Urothelium cell line (cell line): ENCODE results near the gene AHDC1.
"Not testable (repeated sequence)": the region's sequence is repeated elsewhere in the genome, so short reads cannot be mapped to it uniquely, and the experiment has no call there.

Experiments
- DNase-seq: peaks from one replicate; pipeline ENCODE4 v3.0.0; 2011; ENCODE audit warnings: low spot score, mixed read lengths
- FAIRE-seq: peaks from 2 replicates; lab custom pipeline; 2011; peaks lifted over from hg19 to GRCh38; lab: Jason Lieb, UNC

The AHDC1 gene

GRCh38 chr1:27520651-27521050, 83.3 kb downstream of the AHDC1 start:
- DNase-seq (no peak), FAIRE-seq (no peak)

GRCh38 chr1:27519331-27520258, 84.3 kb downstream of the AHDC1 start:
- FAIRE-seq = no peak
- no peak for DNase-seq

GRCh38 chr1:27518808-27519207, 85.1 kb downstream of the AHDC1 start:
- DNase-seq = no peak
- FAIRE-seq = no peak

GRCh38 chr1:27517907-27518718, 85.8 kb downstream of the AHDC1 start:
- FAIRE-seq (no peak), DNase-seq (no peak)

GRCh38 chr1:27517301-27517700, 86.6 kb downstream of the AHDC1 start:
- FAIRE-seq = no peak

GRCh38 chr1:27515626-27516025, 88.3 kb downstream of the AHDC1 start:
- DNase-seq = no peak
- FAIRE-seq = no peak

More at GRCh38 chr1:27517301-27517700, 86.6 kb downstream of the AHDC1 start:
- DNase-seq = no peak

GRCh38 chr1:27513958-27514357, 90.0 kb downstream of the AHDC1 start:
- DNase-seq (no peak), FAIRE-seq (no peak)

GRCh38 chr1:27513528-27513927, 90.4 kb downstream of the AHDC1 start:
- DNase-seq (no peak), FAIRE-seq (no peak)

GRCh38 chr1:27509127-27510080, 94.5 kb downstream of the AHDC1 start:
- DNase-seq = no peak
- no peak for FAIRE-seq

- DNase-seq = no peak
Observed at GRCh38 chr1:27507960-27508665, 95.8 kb downstream of the AHDC1 start.

GRCh38 chr1:27506703-27507102, 97.2 kb downstream of the AHDC1 start:
- FAIRE-seq = no peak
- DNase-seq = no peak

More at GRCh38 chr1:27507960-27508665, 95.8 kb downstream of the AHDC1 start:
- no peak for FAIRE-seq

GRCh38 chr1:27505420-27505680, 98.6 kb downstream of the AHDC1 start:
- FAIRE-seq = no peak
- no peak for DNase-seq

- FAIRE-seq (no peak), DNase-seq (peak; percentile 22)
Observed at GRCh38 chr1:27504588-27505419, 99.1 kb downstream of the AHDC1 start.

GRCh38 chr1:27503844-27504587, 99.9 kb downstream of the AHDC1 start:
- no peak for FAIRE-seq

GRCh38 chr1:27503033-27503432, 100.9 kb downstream of the AHDC1 start:
- FAIRE-seq = no peak
- no peak for DNase-seq

More at GRCh38 chr1:27503844-27504587, 99.9 kb downstream of the AHDC1 start:
- DNase-seq = peak; percentile 14

- FAIRE-seq, DNase-seq: not testable (repeated sequence)
Observed at GRCh38 chr1:27501159-27501558, 102.8 kb downstream of the AHDC1 start.

GRCh38 chr1:27499142-27499541, 104.8 kb downstream of the AHDC1 start:
- DNase-seq = no peak

GRCh38 chr1:27496604-27497155, 107.3 kb downstream of the AHDC1 start:
- DNase-seq (peak; percentile 44), FAIRE-seq (no peak)

More at GRCh38 chr1:27499142-27499541, 104.8 kb downstream of the AHDC1 start:
- FAIRE-seq = no peak
